Upper lobe of left lung (tissue), 6 donors: Measurements from ENCODE around the gene GABBR2. TPM values are rescaled to one million over a fixed set of nuclear protein-coding genes. Genes with fewer than 3 reads are reported as not detected.

Experiments used
- ATAC-seq, 2 donors: fragments of 200-7000 bp; cut with Tn5 transposase; one replicate each; pipeline ENCODE4 v1.9.1; 2022; ENCODE audit warnings: mild to moderate bottlenecking in 2 of 2, moderate library complexity in 2 of 2; ENCODE audit not compliant: low FRiP score in 2 of 2
- DNase-seq, 2 donors: peaks; one replicate each; pipeline ENCODE4 v3.0.0-alpha.2; 2019 to 2020
- H3K27ac ChIP-seq, 4 donors: fragments of 200-600 bp; sonication (generic); one replicate each; pipeline ENCODE4 v1.5.1; 2016 to 2019
- H3K27me3 ChIP-seq, 4 donors: fragments of 200-600 bp; sonication (generic); one replicate each; pipeline ENCODE4 v1.5.1; 2017 to 2019
- H3K36me3 ChIP-seq, 4 donors: fragments of 200-600 bp; sonication (generic); one replicate each; pipeline ENCODE4 v1.5.1; 2016 to 2019
- H3K4me1 ChIP-seq, 4 donors: fragments of 200-600 bp; sonication (generic); one replicate each; pipeline ENCODE4 v1.5.1; 2018 to 2019
- H3K4me3 ChIP-seq, 4 donors: fragments of 200-600 bp; sonication (generic); one replicate each; pipeline ENCODE4 v1.5.1; 2017 to 2019; ENCODE audit warnings: mild to moderate bottlenecking in 2 of 4, moderate library complexity in 1 of 4
- H3K9me3 ChIP-seq, 4 donors: fragments of 200-600 bp; sonication (generic); one replicate each; pipeline ENCODE4 v1.5.1; 2018 to 2019
- CTCF ChIP-seq, 6 experiments: fragments of 450-650 bp in 4 of 6; fragments of 200-600 bp in 2 of 6; sonication (generic) in 2 of 6; IDR thresholded peaks; one replicate each; pipeline ENCODE4 v1.5.1; 2016 to 2019; ENCODE audit warnings: antibody characterized with exemption in 6 of 6
- EP300 ChIP-seq, 4 donors: sonication (generic); formaldehyde crosslinking; IDR thresholded peaks; one replicate each; pipeline ENCODE4 v1.5.1; 2017; ENCODE audit warnings: antibody characterized with exemption in 4 of 4, control low read depth in 2 of 4
- POLR2A ChIP-seq, 4 donors: fragments of 450-650 bp; IDR thresholded peaks; one replicate each; pipeline ENCODE4 v1.5.1; 2016 to 2017; ENCODE audit warnings: antibody characterized with exemption in 4 of 4, mild to moderate bottlenecking in 2 of 4
- POLR2AphosphoS5 ChIP-seq, 2 donors: sonication (generic); formaldehyde crosslinking; IDR thresholded peaks; one replicate each; pipeline ENCODE4 v1.5.1; 2017; ENCODE audit warnings: antibody characterized with exemption in 2 of 2
- WGBS, 2 donors: methylation state at CpG; one replicate each; pipeline ENCODE4 v1.1.5; 2017 to 2018; 5-methylcytosine and 5-hydroxymethylcytosine counted together
- total RNA-seq, 6 donors: library from RNA; depleted of rRNA in 4 of 6; stranded (reverse); fragments of >200 nt in 4 of 6; gene quantifications; one replicate each; pipeline versions ENCODE4 v1.1.0 to v1.2.1, GENCODE V29; 2016 to 2021
- donor health status: DM: no; HTN: no; CAD: no; lungs with moderate emphysema.
- donor health status: DM: no; HTN: yes; CAD: no; lungs with severe emphysema.

GABBR2 gene
- total RNA-seq, 6 donors from 2014 or later: 0.15 to 1.00 (median 0.81) TPM; not detected in 1

GRCh38 chr9:98641695-98642094 lies 67.0 kb downstream of the GABBR2 start:
- ATAC-seq: no peak
- H3K4me3 ChIP-seq: no peak overlapping the region
- no peaks in the 10 kb centered on the region for H3K36me3 ChIP-seq
- 62 to 78% methylated on average over 10 of the region's 10 CpGs for WGBS, 2 donors
- no peak overlapping the region for H3K27ac ChIP-seq
- TF ChIP-seq CTCF (IDR thresholded peaks at IDR 0.05): no peak
- no peak for TF ChIP-seq POLR2AphosphoS5 (IDR thresholded peaks at IDR 0.05)
- no peak for TF ChIP-seq POLR2A (IDR thresholded peaks at IDR 0.05)
- no peak for TF ChIP-seq EP300 (IDR thresholded peaks at IDR 0.05)
- H3K9me3 ChIP-seq: no peaks in the 10 kb centered on the region
- DNase-seq: no peak
- no peaks in the 10 kb centered on the region for H3K27me3 ChIP-seq
- no peaks in the 10 kb centered on the region for H3K4me1 ChIP-seq

- no peaks in the 10 kb centered on the region for H3K36me3 ChIP-seq
- 76 to 89% methylated on average over 3 of the region's 3 CpGs for WGBS, 2 donors
- DNase-seq (no peak), ATAC-seq (no peak)
- TF ChIP-seq POLR2AphosphoS5 (IDR thresholded peaks at IDR 0.05): no peak
- no peak for TF ChIP-seq CTCF (IDR thresholded peaks at IDR 0.05)
- no peak for TF ChIP-seq EP300 (IDR thresholded peaks at IDR 0.05)
- no peaks in the 10 kb centered on the region for H3K9me3 ChIP-seq
- H3K4me3 ChIP-seq: no peak overlapping the region
- H3K4me1 ChIP-seq: no peaks in the 10 kb centered on the region
- no peak overlapping the region for H3K27ac ChIP-seq
- H3K27me3 ChIP-seq: no peaks in the 10 kb centered on the region
Measured at GRCh38 chr9:98640394-98640793, 68.3 kb downstream of the GABBR2 start.

- H3K4me1 ChIP-seq: no peaks in the 10 kb centered on the region
- no peaks in the 10 kb centered on the region for H3K9me3 ChIP-seq
- H3K27me3 ChIP-seq: no peaks in the 10 kb centered on the region
- H3K36me3 ChIP-seq: no peaks in the 10 kb centered on the region
- H3K27ac ChIP-seq: no peak overlapping the region
- no peak for DNase-seq
- WGBS, 2 donors: 93 to 100% methylated on average over 1 of the region's 1 CpG
- no peak overlapping the region for H3K4me3 ChIP-seq
- ATAC-seq: no peak
- TF ChIP-seq CTCF (IDR thresholded peaks at IDR 0.05) (no peak), POLR2AphosphoS5 (IDR thresholded peaks at IDR 0.05) (no peak), EP300 (IDR thresholded peaks at IDR 0.05) (no peak), POLR2A (IDR thresholded peaks at IDR 0.05) (no peak)
Measured at GRCh38 chr9:98639133-98639532, 69.6 kb downstream of the GABBR2 start.

- TF ChIP-seq CTCF (IDR thresholded peaks at IDR 0.05) (no peak), POLR2AphosphoS5 (IDR thresholded peaks at IDR 0.05) (no peak), POLR2A (IDR thresholded peaks at IDR 0.05) (no peak), EP300 (IDR thresholded peaks at IDR 0.05) (no peak)
- DNase-seq (no peak), ATAC-seq (no peak)
- Histone ChIP-seq H3K4me3 (no peak overlapping the region), H3K27ac (no peak overlapping the region), H3K27me3 (no peaks in the 10 kb centered on the region), H3K9me3 (no peaks in the 10 kb centered on the region), H3K4me1 (no peaks in the 10 kb centered on the region), H3K36me3 (no peaks in the 10 kb centered on the region)
- 93 to 95% methylated on average over 1 of the region's 1 CpG for WGBS, 2 donors
Measured at GRCh38 chr9:98637381-98637780, 71.4 kb downstream of the GABBR2 start.

GRCh38 chr9:98635374-98635773 lies 73.4 kb downstream of the GABBR2 start:
- DNase-seq (no peak), ATAC-seq (no peak)
- no peaks in the 10 kb centered on the region for H3K36me3 ChIP-seq
- no peak overlapping the region for H3K27ac ChIP-seq
- no peak for TF ChIP-seq POLR2AphosphoS5 (IDR thresholded peaks at IDR 0.05)
- no peak for TF ChIP-seq EP300 (IDR thresholded peaks at IDR 0.05)
- TF ChIP-seq CTCF (IDR thresholded peaks at IDR 0.05): no peak
- TF ChIP-seq POLR2A (IDR thresholded peaks at IDR 0.05): no peak
- no peaks in the 10 kb centered on the region for H3K27me3 ChIP-seq
- no peaks in the 10 kb centered on the region for H3K4me1 ChIP-seq
- no peak overlapping the region for H3K4me3 ChIP-seq
- WGBS, 2 donors: 91% methylated on average over 2 of the region's 2 CpGs
- H3K9me3 ChIP-seq: no peaks in the 10 kb centered on the region
